GM20431 (cell line): Measurements from ENCODE around the gene YY1.
"Not testable (repeated sequence)": the region's sequence is repeated elsewhere in the genome, so short reads cannot be mapped to it uniquely, and the experiment has no call there.

Experiments
- in situ Hi-C: fragments of 300-500 bp; cut with MseI, MboI; formaldehyde crosslinking; loops from one replicate; pipeline ENCODE4 v1.15.0; 2020; ENCODE audit warnings: low sequenced_read_pairs; ENCODE audit not compliant: unreplicated experiment

YY1 gene

DNA sequence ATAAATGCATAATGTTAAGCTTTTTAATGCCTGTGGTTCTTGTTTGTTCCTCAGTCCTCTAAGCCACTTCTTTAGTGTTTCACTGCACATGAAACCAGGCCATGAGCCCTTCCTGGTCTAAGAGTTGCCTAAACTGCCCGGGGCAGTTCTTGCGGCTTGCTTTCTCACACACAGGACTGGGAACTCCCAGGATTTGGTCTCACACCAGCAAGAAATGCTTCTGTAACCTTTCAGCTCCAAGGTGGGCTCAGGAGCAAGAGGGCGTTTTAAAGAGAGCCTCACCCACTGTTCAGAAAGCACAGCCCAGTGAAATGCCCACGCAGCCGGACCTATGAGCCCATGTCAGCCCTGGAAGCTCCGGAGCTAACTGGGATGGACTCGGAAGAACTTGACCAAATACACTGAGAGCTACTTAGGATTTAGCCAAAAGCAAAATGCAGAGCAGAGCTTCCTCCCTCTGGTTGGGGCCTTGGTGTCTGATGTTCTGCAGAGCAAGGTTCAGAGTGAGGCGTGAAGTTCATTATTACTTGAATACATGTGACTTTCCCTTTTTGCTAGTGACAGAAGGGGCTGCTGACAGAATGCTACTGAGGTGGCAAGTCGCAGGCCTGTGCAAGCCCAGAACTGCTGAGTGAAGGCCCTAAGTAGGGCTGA, 43.9 kb downstream of the YY1 start:
- in situ Hi-C loops = no loop called here

- in situ Hi-C loops = not testable (repeated sequence)
These were observed 44.5 kb downstream of the YY1 start for GRCh38 chr14:100283436-100283835.

DNA sequence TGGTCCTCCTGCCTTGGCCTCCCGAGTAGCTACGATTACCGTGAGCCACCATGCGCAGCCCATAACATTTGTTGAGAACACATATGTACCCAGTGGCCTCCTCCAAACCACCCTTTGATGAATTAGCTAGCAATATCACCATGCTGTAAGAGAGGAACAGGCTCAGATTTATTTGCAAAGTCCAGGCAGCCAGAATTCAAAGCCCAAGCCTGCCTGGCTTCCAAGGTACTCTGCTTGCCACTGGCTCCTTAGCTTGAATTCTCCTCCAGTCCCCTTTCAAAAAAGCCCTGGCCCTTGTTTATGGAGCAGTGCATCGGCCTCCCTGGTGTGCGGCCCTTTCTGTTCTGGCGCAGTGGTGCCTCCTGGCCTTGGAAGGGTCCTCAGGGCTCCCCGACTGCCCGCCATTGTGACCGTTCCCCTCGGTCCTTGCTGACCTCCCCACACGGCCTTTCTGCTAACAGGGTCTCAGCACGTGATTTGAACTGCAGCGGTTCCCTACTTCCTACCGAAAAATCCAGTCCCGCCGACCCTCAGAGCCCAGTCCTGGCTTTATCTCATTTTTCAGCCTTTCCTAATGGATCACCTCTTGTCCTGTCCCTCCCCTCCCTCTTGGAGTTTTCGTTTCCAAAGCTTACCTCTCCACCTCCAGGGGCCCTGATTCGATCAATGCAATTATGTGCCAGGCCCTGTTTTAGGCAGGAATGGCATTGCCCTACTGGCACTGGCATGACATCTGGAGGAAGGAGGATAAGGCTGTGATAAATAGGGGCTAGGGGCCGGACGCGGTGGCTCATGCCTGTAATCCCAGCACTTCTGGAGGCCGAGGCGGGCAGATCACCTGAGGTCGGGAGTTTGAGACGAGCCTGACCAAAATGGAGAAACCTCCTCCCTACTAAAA, 45.3 kb downstream of the YY1 start:
- in situ Hi-C loops = no loop called here

- in situ Hi-C loops = no loop called here
These were observed 46.3 kb downstream of the YY1 start for GRCh38 chr14:100285021-100285912.

DNA sequence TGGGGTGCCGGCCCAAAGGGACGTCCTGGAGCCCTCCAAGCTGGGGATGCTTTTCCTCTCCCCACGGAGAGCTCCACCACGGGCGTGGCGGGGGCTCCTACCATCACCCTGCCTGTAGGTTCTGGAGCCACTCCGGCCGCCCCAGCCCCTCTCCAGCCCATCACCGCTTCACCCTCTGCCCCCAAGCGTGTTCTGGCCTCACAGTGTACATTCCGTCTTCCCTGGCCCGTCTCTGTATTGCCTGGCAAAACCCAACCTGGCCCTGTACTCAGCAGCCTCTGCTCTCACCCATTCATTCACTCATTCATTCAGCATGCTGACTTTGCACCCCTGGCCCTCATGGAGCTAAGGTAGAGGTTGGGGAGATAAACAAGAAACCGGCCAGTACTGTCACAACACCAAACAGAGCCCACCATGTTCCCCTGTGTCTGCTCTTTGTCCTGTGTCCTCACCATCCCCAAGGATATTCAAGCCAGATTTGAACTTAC, 47.0 kb downstream of the YY1 start:
- in situ Hi-C loops = no loop called here

GRCh38 chr14:100286484-100287191, 47.7 kb downstream of the YY1 start:
- in situ Hi-C loops = no loop called here

DNA sequence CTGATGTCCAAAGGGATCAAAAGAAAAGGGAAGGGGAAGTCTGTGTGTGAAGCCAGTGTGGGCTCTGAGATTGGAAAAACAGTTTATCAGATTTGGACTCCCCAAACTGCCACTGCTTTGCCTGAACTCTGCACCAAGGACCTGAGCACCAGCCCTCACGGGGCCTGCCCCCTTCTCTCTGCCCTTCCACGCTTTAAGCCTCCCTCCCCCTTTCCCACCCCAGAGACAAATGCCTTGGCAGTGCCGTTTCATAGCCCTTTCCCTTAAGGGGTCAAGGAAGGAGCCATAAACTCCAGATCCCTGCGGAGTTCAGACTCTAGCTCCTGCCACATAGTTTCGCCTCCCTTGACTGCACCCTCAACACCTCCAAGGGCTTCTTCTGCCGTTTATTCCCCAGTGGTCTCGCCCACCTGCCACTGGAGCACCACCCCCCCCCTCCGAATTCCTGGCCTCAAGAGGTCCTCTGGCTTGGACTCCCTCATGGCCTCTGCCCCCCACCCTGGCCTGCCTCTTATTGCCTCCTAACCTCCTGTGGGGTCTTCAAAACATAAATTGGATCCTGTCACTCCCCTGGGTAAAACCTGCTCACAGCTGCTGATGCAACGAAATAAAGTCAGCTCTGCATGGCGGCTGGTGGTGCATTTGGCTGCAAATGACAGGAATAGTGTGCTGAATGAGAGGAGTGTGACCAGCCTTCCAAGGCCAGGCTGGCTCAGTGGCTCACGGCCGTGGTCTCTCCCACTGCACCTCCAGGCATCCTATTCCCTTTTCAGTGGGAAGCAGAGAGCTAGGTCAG, 48.5 kb downstream of the YY1 start:
- in situ Hi-C loops = no loop called here

DNA sequence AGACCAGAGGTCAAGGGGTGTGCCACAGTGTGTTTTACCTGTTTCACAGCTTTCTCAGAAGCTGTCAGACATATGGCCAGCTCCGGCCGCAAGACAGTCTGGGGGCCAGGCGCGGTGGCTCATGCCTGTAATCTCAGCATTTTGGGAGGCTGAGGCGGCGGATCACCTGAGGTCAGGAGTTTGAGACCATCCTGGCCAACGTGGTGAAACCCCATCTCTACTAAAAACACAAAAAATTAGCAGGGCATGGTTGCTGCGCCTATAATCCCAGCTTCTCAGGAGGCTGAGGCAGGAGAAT, 49.0 kb downstream of the YY1 start:
- in situ Hi-C loops = not testable (repeated sequence)

DNA sequence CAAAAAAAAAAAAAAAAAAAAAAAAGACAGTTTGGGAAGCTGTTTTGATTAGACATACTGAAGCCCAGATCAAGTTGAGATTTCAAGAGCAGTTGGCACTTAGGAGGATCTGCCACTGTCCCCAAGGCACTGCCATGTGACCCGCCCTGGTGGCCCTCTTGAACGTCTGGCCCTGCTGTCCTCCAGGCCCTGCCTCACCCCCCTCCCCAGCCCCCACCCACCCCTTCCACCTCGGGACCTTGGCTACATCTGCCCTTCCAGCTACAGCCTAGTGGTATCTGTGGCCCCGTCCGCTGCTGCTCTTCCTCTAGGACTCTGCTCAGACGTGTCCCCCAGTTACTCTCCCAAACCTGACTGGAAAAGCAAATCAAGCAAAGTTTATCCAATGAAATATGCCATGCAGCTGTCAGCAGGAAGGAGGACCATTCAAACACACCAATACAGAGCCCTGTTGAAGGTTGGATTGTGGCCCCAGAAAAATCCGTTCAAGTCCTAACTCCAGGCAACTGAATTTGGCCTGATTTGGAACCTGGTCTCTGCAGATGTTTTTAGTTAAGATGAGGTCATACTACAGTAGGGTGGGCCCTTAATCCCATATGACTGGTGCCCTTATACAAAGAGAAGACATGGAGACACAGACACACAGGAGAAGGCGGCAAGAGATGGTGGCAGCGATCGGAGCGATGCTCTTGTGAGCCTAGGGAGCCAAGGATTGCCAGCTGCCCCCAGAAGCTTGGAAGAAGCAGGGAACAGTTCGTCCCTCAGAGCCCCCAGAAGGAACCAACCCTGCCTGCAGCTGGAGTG, 49.6 kb downstream of the YY1 start:
- in situ Hi-C loops = no loop called here

- in situ Hi-C loops = no loop called here
These were observed 51.1 kb downstream of the YY1 start for GRCh38 chr14:100289916-100290606.

GRCh38 chr14:100290607-100291304, 51.8 kb downstream of the YY1 start:
- in situ Hi-C loops = no loop called here

DNA sequence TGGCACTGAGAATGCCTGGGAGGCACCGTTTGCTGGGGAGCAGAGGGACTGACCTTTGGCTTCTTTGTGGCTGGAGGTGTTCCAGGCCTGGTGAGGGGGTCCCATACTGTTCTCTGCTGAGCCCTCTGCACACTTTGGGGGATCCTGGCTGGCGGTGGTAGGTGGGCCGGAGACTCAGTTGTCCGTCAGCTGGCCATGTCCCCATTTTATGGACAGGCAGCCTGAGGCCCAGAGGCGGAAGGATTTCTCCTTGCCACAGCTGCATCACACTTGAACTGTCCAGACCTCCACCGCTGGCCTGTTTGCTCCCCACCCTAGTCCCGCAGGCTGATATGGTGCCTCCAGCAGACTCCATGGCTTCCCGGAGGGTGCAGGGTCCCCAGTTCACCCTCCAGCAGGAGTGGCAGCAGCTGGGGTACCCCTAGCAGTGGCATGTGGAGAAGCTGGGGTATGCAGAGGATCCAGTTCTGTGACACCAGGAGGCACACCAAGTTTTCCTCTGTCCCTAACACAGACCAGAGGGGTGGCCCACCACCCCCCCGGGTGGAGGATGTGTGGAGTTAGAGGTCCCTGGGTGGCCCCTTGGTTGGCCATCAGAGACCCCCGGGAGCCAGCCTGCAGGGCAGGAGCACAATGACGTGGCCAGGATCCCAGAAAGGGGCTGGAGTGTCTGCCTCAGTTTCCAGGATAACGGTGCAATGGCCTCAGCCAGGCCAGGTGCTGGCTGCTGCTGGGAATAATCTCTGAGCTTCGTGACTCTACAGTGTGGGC, 52.5 kb downstream of the YY1 start:
- in situ Hi-C loops = no loop called here

GRCh38 chr14:100292301-100292775, 53.4 kb downstream of the YY1 start:
- in situ Hi-C loops = no loop called here

DNA sequence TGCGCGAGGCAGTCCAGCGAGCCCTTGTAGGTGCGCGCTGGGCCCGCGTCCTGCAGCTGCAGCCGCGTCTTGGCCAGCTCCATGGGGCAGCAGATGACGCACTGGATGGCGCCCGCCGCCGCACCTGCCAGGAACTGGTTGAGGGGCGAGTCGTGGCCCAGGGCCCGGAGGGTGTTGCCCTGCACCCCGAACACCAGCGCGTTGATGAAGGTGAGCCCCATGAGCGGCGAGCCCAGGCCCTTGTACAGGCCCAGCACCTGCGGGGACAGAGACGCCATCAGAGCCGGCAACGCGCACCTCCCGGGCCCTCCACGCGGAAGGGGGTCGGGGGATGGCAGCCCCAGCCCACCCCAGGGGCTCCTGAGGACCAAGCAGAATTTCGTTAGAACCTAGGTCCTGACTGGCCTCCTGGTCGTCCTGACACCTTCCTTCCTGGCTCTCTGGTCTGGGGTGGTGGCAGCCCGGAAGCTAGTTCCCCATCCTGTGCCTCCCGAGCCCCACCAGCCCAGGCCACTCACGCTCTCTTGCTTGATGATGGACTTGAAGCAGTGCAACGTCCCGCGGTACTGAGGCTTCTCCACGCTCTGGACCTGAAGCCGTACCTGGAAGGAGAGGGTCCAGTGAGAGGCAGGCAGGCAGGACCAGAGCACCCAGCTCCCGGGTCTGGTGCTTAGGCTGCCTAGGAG, 54.0 kb downstream of the YY1 start:
- in situ Hi-C loops = no loop called here

- in situ Hi-C loops = no loop called here
These were observed 54.7 kb downstream of the YY1 start for GRCh38 chr14:100293497-100294212.
